B cell (primary cell): ENCODE results near the gene CPSF4L. TPM values are rescaled to one million over a fixed set of nuclear protein-coding genes. Genes with fewer than 3 reads are reported as not detected.

Source experiments
- ATAC-seq: fragments of 200-7000 bp; cut with Tn5 transposase; one replicate; pipeline ENCODE4 v1.10.0; 2021; ENCODE audit warnings: low read depth, mild to moderate bottlenecking, moderate number of reproducible peaks, moderate library complexity
- CTCF ChIA-PET: fragments of 350-600 bp; sonication (Branson Sonifier 250); formaldehyde crosslinking; loops from one replicate; lab custom pipeline; 2021; ENCODE audit warnings: antibody characterized with exemption, inconsistent platforms; lab: Charles Lee
- POLR2A ChIA-PET: fragments of 350-600 bp; sonication (Branson Sonifier 250); formaldehyde crosslinking; loops from one replicate; lab custom pipeline; 2021; ENCODE audit warnings: antibody characterized with exemption; lab: Charles Lee
- DNase-seq: peaks from one replicate; pipeline ENCODE4 v3.0.0; 2013
- H2AFZ ChIP-seq: 2 replicates; pipeline ENCODE4 v1.6.1; 2012; ENCODE audit warnings: mild to moderate bottlenecking, low read depth, low read length; ENCODE audit not compliant: insufficient read depth, poor library complexity, severe bottlenecking
- H3K27ac ChIP-seq, 2 donors: 1 replicate in 1 of 2; 2 replicates in 1 of 2; pipeline ENCODE4 v1.5.1; 2012 to 2013; ENCODE audit warnings: low read length in 2 of 2, mild to moderate bottlenecking in 2 of 2, moderate library complexity in 1 of 2
- H3K27me3 ChIP-seq, 4 experiments: fragments of 200-600 bp in 1 of 4; sonication (generic) in 1 of 4; replicated peaks in 1 of 4; 1 replicate in 2 of 4; 2 replicates in 2 of 4; pipeline versions ENCODE4 v1.6.1 to v1.7.0; 2013 to 2016; ENCODE audit warnings: low read length in 3 of 4, mild to moderate bottlenecking in 2 of 4, mixed read lengths in 1 of 4, moderate library complexity in 1 of 4; ENCODE audit not compliant: insufficient read depth in 4 of 4, control insufficient read depth in 3 of 4; ENCODE audit errors: control extremely low read depth in 1 of 4
- H3K36me3 ChIP-seq, 2 experiments: replicated peaks in 1 of 2; 1 replicate in 1 of 2; 2 replicates in 1 of 2; pipeline versions ENCODE4 v1.6.1 to v1.7.1; 2013; ENCODE audit warnings: low read length in 1 of 2; ENCODE audit not compliant: insufficient read depth in 2 of 2, control insufficient read depth in 1 of 2; ENCODE audit errors: control extremely low read depth in 1 of 2, extremely low read depth in 1 of 2
- H3K4me1 ChIP-seq, 2 donors: fragments of 200-600 bp in 1 of 2; sonication (generic) in 1 of 2; 1 replicate in 1 of 2; 2 replicates in 1 of 2; pipeline versions ENCODE4 v1.5.1 to v1.6.1; 2013 to 2017; ENCODE audit warnings: low read length in 2 of 2; ENCODE audit not compliant: control insufficient read depth in 2 of 2, insufficient read depth in 2 of 2
- H3K4me2 ChIP-seq: replicated peaks from 2 replicates; pipeline ENCODE3; 2012; ENCODE audit warnings: mild to moderate bottlenecking, low read depth, low read length; ENCODE audit not compliant: poor library complexity, severe bottlenecking
- H3K4me3 ChIP-seq, 5 experiments: fragments of 200-600 bp in 1 of 5; sonication (generic) in 1 of 5; 1 replicate in 3 of 5; 2 replicates in 2 of 5; pipeline versions ENCODE4 v1.5.1 to v1.7.0; 2011 to 2016; ENCODE audit warnings: low read length in 4 of 5, mild to moderate bottlenecking in 4 of 5, low read depth in 2 of 5, control low read depth in 1 of 5, moderate library complexity in 1 of 5; ENCODE audit not compliant: insufficient read depth in 1 of 5; ENCODE audit errors: control extremely low read depth in 1 of 5, extremely low read depth in 1 of 5
- H3K79me2 ChIP-seq: fragments of 200-600 bp; sonication (generic); one replicate; pipeline ENCODE4 v1.6.0; 2016; ENCODE audit warnings: low read length; ENCODE audit not compliant: control insufficient read depth, insufficient read depth
- H3K9ac ChIP-seq: fragments of 200-600 bp; sonication (generic); 2 replicates; pipeline ENCODE4 v1.6.1; 2017; ENCODE audit warnings: mild to moderate bottlenecking, low read length, moderate library complexity
- H3K9me3 ChIP-seq, 3 donors: one replicate each; pipeline versions ENCODE4 v1.6.1 to v1.7.1; 2013; ENCODE audit warnings: low read length in 2 of 3; ENCODE audit not compliant: control insufficient read depth in 2 of 3, insufficient read depth in 1 of 3; ENCODE audit errors: control extremely low read depth in 1 of 3
- H4K20me1 ChIP-seq: 2 replicates; pipeline ENCODE4 v1.6.0; 2012; ENCODE audit warnings: mild to moderate bottlenecking, low read length; ENCODE audit not compliant: insufficient read depth, control insufficient read depth, poor library complexity, severe bottlenecking
- H3K27ac Mint-ChIP-seq: one replicate; pipeline ENCODE4 v1.8.0; 2021; ENCODE audit warnings: mixed read lengths
- H3K27me3 Mint-ChIP-seq: one replicate; pipeline ENCODE4 v1.8.0; 2021; ENCODE audit warnings: mixed read lengths
- H3K4me1 Mint-ChIP-seq: one replicate; pipeline ENCODE4 v1.8.0; 2021; ENCODE audit warnings: mixed read lengths
- H3K4me3 Mint-ChIP-seq: one replicate; pipeline ENCODE4 v1.8.0; 2021; ENCODE audit warnings: mixed read lengths
- H3K9me3 Mint-ChIP-seq: one replicate; pipeline ENCODE4 v1.8.0; 2022; ENCODE audit warnings: mixed read lengths; ENCODE audit not compliant: insufficient read depth
- CTCF ChIP-seq: fragments of 200-600 bp; IDR thresholded peaks from one replicate; pipeline ENCODE4 v1.8.0; 2022; ENCODE audit warnings: antibody characterized with exemption, mild to moderate bottlenecking
- EZH2 ChIP-seq: IDR thresholded peaks from 2 replicates; pipeline ENCODE4 v1.6.1; 2012; ENCODE audit warnings: borderline replicate concordance, low read depth, mild to moderate bottlenecking, moderate library complexity, low read length; ENCODE audit not compliant: insufficient read depth, poor library complexity, severe bottlenecking
- WGBS: methylation state at CpG from one replicate; pipeline ENCODE4 v1.1.5; 2013; ENCODE audit warnings: missing lambda C conversion rate; ENCODE audit not compliant: insufficient coverage; 5-methylcytosine and 5-hydroxymethylcytosine counted together
- intact Hi-C: fragments of 100-400 bp; cut with micrococcal nuclease; formaldehyde crosslinking; loops from one replicate; pipeline ENCODE4 v1.10.0; 2022
- polyA plus RNA-seq: library from polyadenylated mRNA; depleted of rRNA; stranded (reverse); fragments of >200 nt; gene quantifications from 2 replicates; pipeline ENCODE4 v1.2.3, GENCODE V29; 2012
- total RNA-seq, 2 donors: library from RNA; stranded (reverse); fragments of 120-200 nt in 1 of 2; gene quantifications; 1 replicate in 1 of 2; 2 replicates in 1 of 2; pipeline versions ENCODE4 v1.2.3 to v1.2.4, GENCODE V29; 2013 to 2022

CPSF4L gene
- total and polyA plus RNA-seq, 2 donors (not counting 1 experiment from before 2014, with no cell fraction given), result not detected

- Mint-ChIP-seq H3K4me3 (no peak overlapping the region), H3K27ac (no peak overlapping the region), H3K27me3 (peaks cover 25% of the 10 kb centered on the region), H3K9me3 (no peaks in the 10 kb centered on the region), H3K4me1 (peaks cover 2% of the 10 kb centered on the region)
- H3K27me3 ChIP-seq, result peaks cover 0 to 5% (median 0%) of the 10 kb centered on the region in 4 experiments
- no peak overlapping the region for H2AFZ ChIP-seq
- H3K9me3 ChIP-seq, result peaks cover 0 to 3% (median 0%) of the 10 kb centered on the region in 3 donors
- CTCF ChIA-PET, result no interaction called here
- no peak overlapping the region for H3K9ac ChIP-seq
- H3K4me2 ChIP-seq, result no peak overlapping the region
- no peaks in the 10 kb centered on the region for H3K4me1 ChIP-seq
- ATAC-seq (no peak), DNase-seq (no peak)
- intact Hi-C loops, result no loop called here
- 100% methylated on average over 4 of the region's 5 CpGs for WGBS
- no peaks in the 10 kb centered on the region for H3K79me2 ChIP-seq
- POLR2A ChIA-PET, result no interaction called here
- TF ChIP-seq EZH2, result no peak
- no peak for TF ChIP-seq CTCF
- no peaks in the 10 kb centered on the region for H4K20me1 ChIP-seq
- no peak overlapping the region for H3K27ac ChIP-seq
- H3K4me3 ChIP-seq, result no peak overlapping the region
- no peaks in the 10 kb centered on the region for H3K36me3 ChIP-seq
Observed at GRCh38 chr17:73283250-73283649, 21.6 kb upstream of the CPSF4L start.

GRCh38 chr17:73282629-73283028 lies 20.9 kb upstream of the CPSF4L start:
- no peaks in the 10 kb centered on the region for H3K4me1 ChIP-seq
- peaks cover 20% of the 10 kb centered on the region for H3K27me3 Mint-ChIP-seq
- H3K4me1 Mint-ChIP-seq, result peaks cover 2% of the 10 kb centered on the region
- TF ChIP-seq EZH2, result no peak
- no peak for TF ChIP-seq CTCF
- H3K27ac ChIP-seq, result no peak overlapping the region
- WGBS, result 87% methylated on average over 6 of the region's 9 CpGs
- ChIA-PET CTCF (no interaction called here), POLR2A (no interaction called here)
- no peak overlapping the region for H2AFZ ChIP-seq
- H3K4me2 ChIP-seq, result no peak overlapping the region
- H3K36me3 ChIP-seq, result no peaks in the 10 kb centered on the region
- H3K27ac Mint-ChIP-seq, result no peak overlapping the region
- no peaks in the 10 kb centered on the region for H3K9me3 Mint-ChIP-seq
- DNase-seq (no peak), ATAC-seq (no peak)
- no peak overlapping the region for H3K4me3 Mint-ChIP-seq
- intact Hi-C loops, result no loop called here
- H3K27me3 ChIP-seq, result peaks cover 0 to 5% (median 0%) of the 10 kb centered on the region in 4 experiments
- no peaks in the 10 kb centered on the region for H3K79me2 ChIP-seq
- no peak overlapping the region for H3K9ac ChIP-seq
- peaks cover 0 to 3% (median 0%) of the 10 kb centered on the region in 3 donors for H3K9me3 ChIP-seq
- no peak overlapping the region for H3K4me3 ChIP-seq
- H4K20me1 ChIP-seq, result no peaks in the 10 kb centered on the region
